H1 (cell line): Measurements from ENCODE around the gene KRT222. TPM values are rescaled to one million over a fixed set of nuclear protein-coding genes. Genes with fewer than 3 reads are reported as not detected.

Experiments
- CTCF ChIA-PET: fragments of 300-600 bp; sonication (Branson Sonifier 250); formaldehyde crosslinking; loops from one replicate; lab custom pipeline; 2021; ENCODE audit not compliant: partially characterized antibody; lab: Charles Lee
- POLR2A ChIA-PET: fragments of 300-600 bp; sonication (Branson Sonifier 250); formaldehyde crosslinking; loops from one replicate; lab custom pipeline; 2021; ENCODE audit warnings: inconsistent platforms; ENCODE audit not compliant: partially characterized antibody; lab: Charles Lee
- DNase-seq, 2 experiments: peaks; one replicate each; pipeline versions ENCODE4 v3.0.0 to v3.0.0-alpha.2; 2010 to 2022; ENCODE audit warnings: low spot score in 2 of 2, low read depth in 1 of 2, mixed read lengths in 1 of 2
- FAIRE-seq: peaks from 2 replicates; lab custom pipeline; 2011; peaks lifted over from hg19 to GRCh38; lab: Jason Lieb, UNC
- H2AFZ ChIP-seq: 2 replicates; pipeline ENCODE4 v1.8.1; 2012; ENCODE audit warnings: low read length, inconsistent platforms
- H2AK5ac ChIP-seq: 2 replicates; pipeline ENCODE4 v1.6.1; 2013; ENCODE audit warnings: low read depth, low read length
- H2BK120ac ChIP-seq: replicated peaks from 2 replicates; pipeline ENCODE3; 2013; ENCODE audit warnings: low read depth, low read length, inconsistent platforms
- H2BK12ac ChIP-seq: 2 replicates; pipeline ENCODE4 v1.6.1; 2013; ENCODE audit warnings: low read depth, low read length
- H2BK15ac ChIP-seq: 2 replicates; pipeline ENCODE4 v1.6.1; 2013; ENCODE audit warnings: low read length
- H2BK20ac ChIP-seq: 2 replicates; pipeline ENCODE4 v1.6.1; 2013; ENCODE audit warnings: low read length
- H2BK5ac ChIP-seq: 2 replicates; pipeline ENCODE4 v1.6.1; 2013; ENCODE audit warnings: low read depth, low read length
- H3K14ac ChIP-seq: 2 replicates; pipeline ENCODE4 v1.6.1; 2013; ENCODE audit warnings: inconsistent platforms; ENCODE audit not compliant: insufficient read length
- H3K18ac ChIP-seq: 2 replicates; pipeline ENCODE4 v1.6.1; 2013; ENCODE audit warnings: low read length; ENCODE audit errors: extremely low read depth
- H3K23ac ChIP-seq: 2 replicates; pipeline ENCODE4 v1.6.1; 2013; ENCODE audit warnings: inconsistent platforms; ENCODE audit not compliant: insufficient read length
- H3K23me2 ChIP-seq: 2 replicates; pipeline ENCODE4 v1.6.1; 2013; ENCODE audit warnings: low read depth, low read length
- H3K27ac ChIP-seq: 2 replicates; pipeline ENCODE4 v1.6.1; 2011; ENCODE audit warnings: low read depth, low read length, inconsistent platforms
- H3K27me3 ChIP-seq, 4 experiments: replicated peaks in 1 of 4; 1 replicate in 1 of 4; 2 replicates in 3 of 4; pipeline versions ENCODE4 v1.6.1 to v1.8.1; 2011 to 2013; ENCODE audit warnings: low read length in 3 of 4, mild to moderate bottlenecking in 3 of 4, inconsistent platforms in 2 of 4, mixed read lengths in 2 of 4, moderate library complexity in 1 of 4; ENCODE audit not compliant: control insufficient read depth in 3 of 4, insufficient read depth in 3 of 4; ENCODE audit errors: extremely low read depth in 1 of 4
- H3K36me3 ChIP-seq, 4 experiments: 2 replicates each; pipeline versions ENCODE4 v1.6.1 to v1.8.1; 2011 to 2013; ENCODE audit warnings: mild to moderate bottlenecking in 4 of 4, low read length in 3 of 4, moderate library complexity in 2 of 4, control low read depth in 1 of 4, inconsistent platforms in 1 of 4; ENCODE audit not compliant: insufficient read depth in 4 of 4, control insufficient read depth in 2 of 4
- H3K4ac ChIP-seq: replicated peaks from 2 replicates; pipeline ENCODE3; 2013; ENCODE audit warnings: low read length, low read depth, mixed read lengths, inconsistent platforms; ENCODE audit not compliant: insufficient read length
- H3K4me1 ChIP-seq, 4 experiments: replicated peaks in 1 of 4; 1 replicate in 1 of 4; 2 replicates in 3 of 4; pipeline versions ENCODE4 v1.6.1 to v1.8.1; 2011 to 2013; ENCODE audit warnings: low read length in 3 of 4, inconsistent platforms in 2 of 4, mixed read lengths in 1 of 4; ENCODE audit not compliant: insufficient read depth in 4 of 4, control insufficient read depth in 3 of 4
- H3K4me2 ChIP-seq, 2 experiments: 2 replicates each; pipeline versions ENCODE4 v1.6.1 to v1.8.1; 2011 to 2013; ENCODE audit warnings: low read depth in 2 of 2, low read length in 2 of 2, control low read depth in 1 of 2, inconsistent platforms in 1 of 2, mild to moderate bottlenecking in 1 of 2; ENCODE audit not compliant: insufficient read depth in 1 of 2
- H3K4me3 ChIP-seq, 4 experiments: fragments of 200-600, 300-600 bp in 1 of 4; sonication (generic), shearing (Covaris generic), sonication (Bioruptor Twin) in 1 of 4; 2 replicates each; pipeline versions ENCODE4 v1.5.1 to v1.8.1; 2011 to 2016; ENCODE audit warnings: low read length in 4 of 4, low read depth in 3 of 4, control low read depth in 2 of 4, inconsistent platforms in 2 of 4, mild to moderate bottlenecking in 2 of 4, mixed read lengths in 1 of 4, moderate library complexity in 1 of 4; ENCODE audit not compliant: insufficient read depth in 2 of 4; ENCODE audit errors: extremely low read depth in 1 of 4
- H3K56ac ChIP-seq: replicated peaks from 2 replicates; pipeline ENCODE3; 2013; ENCODE audit warnings: low read depth, mild to moderate bottlenecking, mixed read lengths, low read length, inconsistent platforms; ENCODE audit not compliant: insufficient read length
- H3K79me1 ChIP-seq: 2 replicates; pipeline ENCODE4 v1.6.1; 2013; ENCODE audit warnings: low read depth, low read length, control low read depth
- H3K79me2 ChIP-seq, 2 experiments: 2 replicates each; pipeline versions ENCODE4 v1.6.1 to v1.8.1; 2012 to 2013; ENCODE audit warnings: low read length in 2 of 2, mild to moderate bottlenecking in 2 of 2, inconsistent platforms in 1 of 2; ENCODE audit not compliant: insufficient read depth in 2 of 2, control insufficient read depth in 1 of 2
- H3K9ac ChIP-seq, 4 experiments: replicated peaks in 1 of 4; 1 replicate in 1 of 4; 2 replicates in 3 of 4; pipeline versions ENCODE4 v1.6.1 to v1.8.1; 2011 to 2013; ENCODE audit warnings: low read depth in 3 of 4, low read length in 3 of 4, control low read depth in 2 of 4, mild to moderate bottlenecking in 2 of 4, moderate library complexity in 2 of 4, inconsistent platforms in 1 of 4; ENCODE audit errors: extremely low read depth in 1 of 4
- H3K9me3 ChIP-seq, 2 experiments: 2 replicates each; pipeline versions ENCODE4 v1.6.1 to v1.8.1; 2012 to 2013; ENCODE audit warnings: mild to moderate bottlenecking in 2 of 2, moderate library complexity in 2 of 2, control low read depth in 1 of 2, inconsistent platforms in 1 of 2, low read depth in 1 of 2, low read length in 1 of 2, mixed read lengths in 1 of 2; ENCODE audit not compliant: insufficient read depth in 2 of 2
- H4K20me1 ChIP-seq, 2 experiments: replicated peaks in 1 of 2; 2 replicates each; pipeline versions ENCODE3 to v1.8.1; 2011 to 2013; ENCODE audit warnings: inconsistent platforms in 2 of 2, low read length in 2 of 2, mild to moderate bottlenecking in 1 of 2; ENCODE audit not compliant: insufficient read depth in 2 of 2, control insufficient read depth in 1 of 2
- H4K5ac ChIP-seq: 2 replicates; pipeline ENCODE4 v1.6.1; 2013; ENCODE audit warnings: low read length, low read depth, mixed read lengths, inconsistent platforms; ENCODE audit not compliant: insufficient read length
- H4K8ac ChIP-seq: 2 replicates; pipeline ENCODE4 v1.8.0; 2013; ENCODE audit warnings: mild to moderate bottlenecking, moderate library complexity, low read length, inconsistent platforms; ENCODE audit not compliant: insufficient read depth; ENCODE audit errors: extremely low read depth
- H4K91ac ChIP-seq: replicated peaks from 2 replicates; pipeline ENCODE3; 2013; ENCODE audit warnings: low read length, mixed read lengths, inconsistent platforms; ENCODE audit not compliant: insufficient read length
- RBBP5 ChIP-seq: IDR thresholded peaks from 2 replicates; pipeline ENCODE4 v1.7.1; 2012; ENCODE audit warnings: low read depth, mild to moderate bottlenecking, inconsistent platforms, low read length, moderate library complexity, borderline replicate concordance
- RFX5 ChIP-seq: IDR thresholded peaks from 2 replicates; pipeline ENCODE4 v1.6.1; 2011; ENCODE audit warnings: low read depth, low read length, improper control_type of control experiment, borderline replicate concordance
- TCF12 ChIP-seq: IDR thresholded peaks from 2 replicates; pipeline ENCODE4 v1.6.1; 2011; ENCODE audit warnings: low read depth, mild to moderate bottlenecking, low read length
- WGBS, 2 experiments: shearing (Covaris generic) in 1 of 2; methylation state at CpG; one replicate each; pipeline versions ENCODE4 v1.1.6 to v1.1.7; 2013 to 2015; ENCODE audit warnings: low lambda C conversion rate in 2 of 2, mixed read lengths in 2 of 2, inconsistent platforms in 1 of 2, low coverage in 1 of 2, missing lambda C conversion rate in 1 of 2; ENCODE audit not compliant: insufficient replicate concordance in 2 of 2, insufficient coverage in 1 of 2, insufficient read length in 1 of 2; ENCODE audit errors: extremely low coverage in 1 of 2, missing lambda C conversion rate in 1 of 2; 5-methylcytosine and 5-hydroxymethylcytosine counted together
- long read RNA-seq, 2 experiments: library from RNA in 1 of 2; library from capped mRNA in 1 of 2; stranded (forward); transcript quantifications; one replicate each; pipeline ENCODE4 v2.0.0, GENCODE V29; 2021; ENCODE audit warnings: inconsistent platforms in 1 of 2
- polyA minus RNA-seq, 3 experiments: library from RNA; depleted of rRNA, polyadenylated mRNA; stranded (reverse); fragments of >200 nt; gene quantifications; 1 replicate in 2 of 3; 2 replicates in 1 of 3; pipeline ENCODE4 v1.2.3, GENCODE V29; 2011
- polyA plus RNA-seq, 7 experiments: library from polyadenylated mRNA; depleted of rRNA in 3 of 7; stranded (reverse) in 5 of 7; unstranded in 2 of 7; fragments of >200 nt in 5 of 7; fragments of 200-250 nt in 2 of 7; gene quantifications; 1 replicate in 5 of 7; 2 replicates in 1 of 7; 4 replicates in 1 of 7; pipeline versions ENCODE4 v1.2.1 to v1.2.3, GENCODE V29; 2011 to 2013; ENCODE audit warnings: missing spikeins in 2 of 7, mixed read lengths in 2 of 7
- total RNA-seq: library from RNA; stranded (reverse); fragmentation: NEBNext Ultra II Directional; extraction: Animal tissue kit (Norgen Biotek cat#: 25700); gene quantifications from 2 replicates; pipeline ENCODE4 v1.2.1, GENCODE V29; 2021

Gene KRT222
- total RNA-seq = 0.61 and 0.75 TPM in 2 replicates
- polyA plus RNA-seq (2011; rRNA removed) = 0.08 and 0.09 TPM in 2 replicates
- 0.21 TPM for polyA plus RNA-seq (2011; cell fraction: cytosol; rRNA removed)
- 0.07 TPM for polyA plus RNA-seq (2011; cell fraction: nucleus; rRNA removed)
- polyA plus RNA-seq (2012, experiment 1 of 2) = 0.10 to 0.93 TPM (median 0.25 TPM) in 3 of 4 replicates, not detected in the other
- not detected for polyA plus RNA-seq (2012, experiment 2 of 2)
- 0.85 TPM for polyA plus RNA-seq (2013, experiment 1 of 2)
- polyA plus RNA-seq (2013, experiment 2 of 2) = 0.72 TPM
- polyA minus RNA-seq (2011; rRNA and poly(A)+ RNA removed) = 0.29 TPM in 1 of 2 replicates, not detected in the other
- polyA minus RNA-seq (2011; cell fraction: cytosol; rRNA and poly(A)+ RNA removed) = not detected
- not detected for polyA minus RNA-seq (2011; cell fraction: nucleus; rRNA and poly(A)+ RNA removed)
- long read RNA-seq, experiment 1, partial matches to known transcripts = 0 of 2 reads
- long read RNA-seq, experiment 1, other reads (novel, unspliced or antisense) = 1 of 2 reads
- long read RNA-seq, experiment 2 = 0 reads

DNA sequence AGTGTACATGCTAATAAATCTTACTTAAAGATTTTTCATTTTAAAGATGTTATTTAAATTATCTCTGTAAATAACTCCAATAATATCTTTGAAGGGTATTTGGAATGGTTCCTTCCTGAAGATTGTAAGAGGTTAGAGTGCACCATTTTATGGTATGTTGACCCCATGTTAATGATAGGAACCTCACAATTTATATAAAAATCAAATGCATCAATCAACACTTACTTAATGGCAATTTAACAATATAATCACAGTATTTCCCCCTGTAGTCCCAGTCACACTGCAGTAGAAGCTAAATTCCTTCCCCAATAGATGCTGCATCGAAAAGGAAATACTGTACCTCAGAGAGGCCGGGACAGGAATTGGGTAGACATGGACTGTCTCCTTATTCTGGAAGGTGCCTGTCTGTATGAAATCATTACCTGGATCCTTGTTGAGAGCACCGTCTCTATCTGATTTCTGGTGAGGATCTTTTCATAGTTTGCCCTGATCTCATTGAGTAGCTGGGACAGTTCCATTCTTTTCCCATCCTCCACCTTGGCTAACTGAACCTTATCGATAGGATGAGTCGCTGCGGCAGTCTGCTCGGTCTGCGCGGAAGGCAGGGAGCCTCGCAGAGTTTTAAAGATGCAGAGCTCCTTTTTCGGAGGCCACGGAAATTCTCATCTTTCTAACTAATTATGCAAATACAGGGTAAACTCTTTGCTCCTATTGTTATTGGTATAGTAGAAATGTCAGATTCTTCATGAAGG lies at the start of gene KRT222:
TSS of gene KRT222 (minus strand) at position 596 of the 752 bp plus-strand sequence. CDS start at position 518, 78 bp downstream.
- H2BK120ac ChIP-seq = no peak within 1 kb of the TSS
- peaks cover 0 to 2% (median 0%) of the 10 kb centered on the region in 4 experiments; a peak in 2 of 7 replicates for H3K4me1 ChIP-seq
- no peak within 1 kb of the TSS for H2AK5ac ChIP-seq
- 0 out of 2 replicates have a peak within 1 kb of the TSS, but pooled peaks have one; percentile 5 for H2BK15ac ChIP-seq
- H3K79me1 ChIP-seq = no peaks in the 10 kb centered on the region
- no peak within 1 kb of the TSS for H3K27ac ChIP-seq
- peak within 1 kb of the TSS in 3 of 4 experiments; percentile 8 to 54 (median 30); a peak in 3 of 8 replicates for H3K4me3 ChIP-seq
- no peak within 1 kb of the TSS for H3K4ac ChIP-seq
- H3K4me2 ChIP-seq = peak within 1 kb of the TSS; percentile 72 to 80
- TF ChIP-seq RFX5 (no peak), TCF12 (no peak), RBBP5 (peak; percentile 66; the same call in 1 of the 2 replicates)
- no peak within 1 kb of the TSS for H3K14ac ChIP-seq
- no peaks in the 10 kb centered on the region for H4K20me1 ChIP-seq
- no peak within 1 kb of the TSS for H4K91ac ChIP-seq
- H3K27me3 ChIP-seq = no peaks in the 10 kb centered on the region
- no peaks in the 10 kb centered on the region for H3K9me3 ChIP-seq
- ChIA-PET POLR2A (interaction anchor here (0.8 to 1.4 kb wide), 4 partner anchors 12 to 39 kb away, joined by 3 to 15 read pairs (median 4); partner anchors contain the start of gene SMARCE1), CTCF (interaction anchor here (1.0 to 2.1 kb wide), 3 partner anchors 41 to 49 kb away, joined by 3 to 6 read pairs (median 3); no protein-coding TSS in a partner anchor)
- H4K8ac ChIP-seq = no peak within 1 kb of the TSS
- H2BK20ac ChIP-seq = no peak within 1 kb of the TSS
- H4K5ac ChIP-seq = no peak within 1 kb of the TSS
- H2BK12ac ChIP-seq = no peak within 1 kb of the TSS
- FAIRE-seq (no peak), DNase-seq (no peak)
- no peak within 1 kb of the TSS for H2BK5ac ChIP-seq
- H3K79me2 ChIP-seq = no peaks in the 10 kb centered on the region
- H3K36me3 ChIP-seq = no peaks in the 10 kb centered on the region
- H3K18ac ChIP-seq = peak within 1 kb of the TSS; percentile 75; the same call in 1 of the 2 replicates
- H2AFZ ChIP-seq = peak within 1 kb of the TSS; percentile 100
- H3K56ac ChIP-seq = no peak within 1 kb of the TSS
- WGBS, 2 experiments = 20% methylated on average over 12 of the region's 12 CpGs; no CpG with 5 or more reads in 1 of the 2 experiments
- H3K9ac ChIP-seq = no peak within 1 kb of the TSS
- H3K23ac ChIP-seq = no peak within 1 kb of the TSS
- H3K23me2 ChIP-seq = no peaks in the 10 kb centered on the region
